SKM-1 treated with dmso at 0.1 percent for 144 hours (cell line): ENCODE data around the gene LTBP1.

ENCODE experiments used
- DNase-seq: peaks from one replicate; lab custom pipeline; 2025; ENCODE audit not compliant: unreplicated experiment; lab: John Stamatoyannopoulos, UW

The LTBP1 gene

DNA sequence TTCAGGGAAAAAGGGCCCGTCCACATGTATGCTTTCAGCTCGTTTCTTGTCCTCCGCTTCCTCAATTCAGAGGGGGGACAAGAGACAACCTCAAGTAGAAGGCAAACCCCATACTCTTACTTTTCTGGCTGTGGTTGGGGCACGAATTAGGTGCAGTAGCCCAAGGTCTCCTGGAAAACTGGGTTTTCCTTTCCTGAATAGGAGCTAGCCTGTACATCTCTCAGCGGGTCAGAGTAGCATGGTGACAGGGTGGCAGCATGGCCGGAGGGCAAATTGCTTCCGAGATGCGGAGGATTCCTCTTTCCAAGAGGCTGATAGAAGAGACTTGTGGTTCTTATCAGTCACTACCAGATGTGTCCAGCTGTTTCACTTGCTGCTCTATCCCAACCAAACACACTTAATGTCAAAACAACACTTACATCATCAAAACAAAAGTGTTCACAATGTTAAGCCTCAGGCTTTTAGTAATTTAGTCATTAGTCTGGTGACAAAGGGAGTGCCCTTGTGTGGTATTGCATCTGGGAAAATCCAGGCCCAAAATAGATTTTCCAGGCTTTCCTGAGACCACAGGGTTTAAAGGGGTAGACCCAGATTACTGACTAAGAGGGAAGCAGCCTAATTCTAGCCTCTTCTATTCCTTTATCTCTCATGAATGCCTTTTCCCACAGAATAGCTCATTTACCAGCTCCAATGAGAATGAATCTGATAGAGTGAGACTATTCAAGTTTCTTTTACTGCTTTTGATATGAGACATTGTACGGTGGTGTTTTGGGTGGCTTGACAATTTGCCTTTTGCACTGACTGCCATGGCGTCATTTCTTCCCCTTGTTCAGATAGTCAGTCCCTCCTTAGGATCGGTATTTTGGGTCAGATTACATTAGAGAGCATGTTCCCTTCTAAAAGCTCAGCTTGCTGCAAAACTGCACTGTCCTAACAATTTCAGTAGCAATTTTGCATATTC, 162.0 kb downstream of the LTBP1 start:
- no peak for DNase-seq

DNA sequence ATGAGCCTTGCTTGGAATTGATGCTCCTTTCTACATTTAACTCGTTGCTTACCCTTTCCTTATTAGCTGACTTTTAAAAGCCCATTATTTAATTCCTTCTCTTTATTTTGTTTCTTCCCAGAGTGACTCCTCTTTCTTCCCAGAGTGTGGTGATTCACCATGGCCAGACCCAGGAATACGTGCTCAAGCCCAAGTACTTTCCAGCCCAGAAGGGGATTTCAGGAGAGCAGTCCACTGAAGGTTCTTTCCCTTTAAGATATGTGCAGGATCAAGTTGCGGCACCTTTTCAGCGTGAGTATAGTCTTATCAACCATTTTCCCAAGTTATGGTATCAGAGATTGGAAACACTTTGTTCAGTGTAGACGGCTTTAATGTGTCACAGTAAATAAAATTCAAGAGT, 163.7 kb downstream of the LTBP1 start:
- DNase-seq = no peak

DNA sequence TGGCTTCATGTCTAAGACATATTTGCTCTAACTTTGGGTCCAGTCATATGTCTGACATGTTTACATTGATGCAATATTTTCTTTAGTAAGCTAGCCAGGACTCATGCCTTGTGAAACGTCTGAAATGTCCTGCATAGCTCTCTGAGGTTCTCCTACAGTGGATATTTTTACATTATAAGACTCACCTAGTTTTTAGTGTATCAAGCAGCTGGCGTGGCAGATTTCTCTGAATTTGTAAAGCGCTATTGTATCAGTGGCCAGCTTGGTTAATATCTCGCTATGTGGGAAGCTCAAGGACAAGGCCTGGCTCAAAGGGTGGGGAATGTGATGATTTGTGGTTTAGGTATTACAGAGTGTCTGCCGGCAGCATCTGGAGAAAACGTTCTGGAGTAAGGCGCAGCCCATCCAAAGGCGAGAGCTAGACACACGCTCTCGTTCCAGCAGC, 164.3 kb downstream of the LTBP1 start:
- no peak for DNase-seq

DNA sequence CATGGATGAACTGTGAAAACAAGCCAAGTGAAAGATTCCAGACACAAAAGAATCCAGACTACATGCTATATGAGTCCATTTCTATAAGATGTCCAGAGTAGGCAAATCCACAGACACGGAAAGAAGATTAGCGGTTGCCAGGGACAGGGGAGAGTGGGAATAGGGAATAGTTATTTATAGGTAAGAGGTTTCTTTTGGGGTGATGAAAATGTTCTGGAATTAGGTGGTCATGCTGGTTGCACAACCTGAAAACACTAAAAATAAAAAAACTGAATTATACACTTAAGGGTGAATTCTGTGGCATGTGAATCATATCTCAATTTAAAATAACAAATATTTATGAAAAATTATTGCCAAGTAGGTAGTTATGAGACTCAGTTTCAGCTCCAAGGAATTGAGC, 168.4 kb downstream of the LTBP1 start:
- DNase-seq = no peak

DNA sequence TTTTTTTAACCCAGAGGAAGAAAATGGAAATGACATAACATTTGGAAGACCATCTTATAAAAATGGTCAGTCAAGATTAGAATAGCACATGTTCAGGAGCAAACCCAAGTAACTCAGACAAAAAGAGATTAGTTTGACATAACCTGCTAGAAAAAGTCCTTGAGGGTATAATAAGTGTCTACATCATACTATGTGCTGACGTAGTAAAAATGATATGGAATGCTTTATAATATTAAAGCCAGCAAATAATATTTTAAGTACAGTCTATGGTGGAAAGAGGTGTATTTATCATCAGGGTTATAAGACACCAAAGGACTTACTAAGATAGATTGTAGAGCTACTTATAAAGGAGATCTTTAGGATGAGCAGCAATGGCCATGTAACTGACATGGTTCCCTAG, 169.0 kb downstream of the LTBP1 start:
- no peak for DNase-seq

DNA sequence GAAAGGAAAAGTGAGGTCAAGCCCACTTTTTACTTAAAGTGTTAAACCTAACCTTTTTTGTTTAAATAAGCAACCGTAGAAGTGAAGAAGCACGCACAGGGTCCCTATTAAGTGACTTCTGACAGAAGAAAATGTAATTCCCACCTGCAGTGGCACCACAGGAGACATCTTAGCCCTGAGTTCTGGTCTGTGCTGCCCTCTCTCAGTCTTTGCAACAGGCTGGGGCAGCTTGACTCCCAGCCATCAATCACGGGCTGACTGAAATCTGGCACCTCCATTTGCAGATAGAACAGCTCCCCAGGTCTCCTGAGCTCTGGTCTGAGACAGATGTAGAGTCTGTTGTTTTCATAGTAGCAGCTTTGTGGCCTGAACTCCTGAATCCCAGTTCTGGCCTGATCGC, 170.0 kb downstream of the LTBP1 start:
- no peak for DNase-seq

DNA sequence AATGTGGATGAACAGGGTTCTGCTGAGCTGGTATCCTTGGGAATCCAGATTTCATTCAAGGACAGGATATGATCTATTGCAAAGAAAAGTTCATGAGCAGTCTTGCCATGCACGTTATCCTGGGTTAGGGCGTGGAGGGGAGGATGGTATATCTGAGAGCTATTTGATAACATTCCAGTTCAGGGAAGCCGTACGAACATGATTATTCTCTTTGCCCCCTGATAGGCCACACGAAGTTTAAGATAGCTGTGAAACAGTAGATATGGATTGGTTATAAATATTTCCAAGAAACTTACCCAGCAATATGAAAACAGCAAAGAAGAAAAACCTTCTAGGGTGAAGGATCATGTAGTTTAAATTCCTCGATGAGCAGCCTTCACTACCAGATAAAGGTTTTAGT, 171.9 kb downstream of the LTBP1 start:
- no peak for DNase-seq

DNA sequence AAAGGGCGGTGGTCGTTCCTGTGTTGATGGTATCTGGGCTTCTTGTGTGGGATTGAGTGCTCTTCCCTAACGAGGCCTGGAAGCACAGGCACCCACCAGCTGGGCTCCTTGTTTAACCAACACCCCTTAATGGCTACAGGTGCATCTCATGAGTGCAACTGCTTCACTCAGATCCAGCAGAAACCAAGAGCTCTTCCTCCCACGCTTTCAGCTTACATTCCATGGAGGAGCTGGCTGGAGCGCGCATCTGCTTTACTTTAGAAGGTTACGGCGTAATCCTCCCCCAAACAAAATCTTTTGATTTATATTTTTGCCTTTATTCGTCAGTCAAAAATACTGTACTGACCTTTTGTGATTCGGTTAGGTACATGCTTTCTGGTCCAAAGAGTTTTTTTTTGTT, 174.7 kb downstream of the LTBP1 start:
- no peak for DNase-seq

DNA sequence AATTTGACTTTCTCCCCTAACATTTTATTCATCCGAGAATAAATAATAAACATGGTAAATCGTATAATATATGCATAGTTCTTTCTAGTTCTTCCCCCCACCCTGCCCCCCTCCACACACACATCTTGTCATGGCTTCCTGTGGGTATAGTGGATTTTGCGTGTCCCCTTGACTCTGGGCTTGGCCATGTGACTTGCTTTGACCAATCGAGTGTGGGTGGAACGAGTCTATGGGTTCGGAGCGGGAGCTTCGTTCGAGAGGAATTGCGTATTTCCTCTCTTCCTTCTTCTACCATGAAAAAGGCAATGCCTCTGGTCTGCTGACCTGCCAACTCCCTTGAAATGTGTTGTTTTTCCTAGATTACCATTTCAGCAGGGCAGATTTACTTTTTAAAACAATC, 175.2 kb downstream of the LTBP1 start:
- DNase-seq = no peak

DNA sequence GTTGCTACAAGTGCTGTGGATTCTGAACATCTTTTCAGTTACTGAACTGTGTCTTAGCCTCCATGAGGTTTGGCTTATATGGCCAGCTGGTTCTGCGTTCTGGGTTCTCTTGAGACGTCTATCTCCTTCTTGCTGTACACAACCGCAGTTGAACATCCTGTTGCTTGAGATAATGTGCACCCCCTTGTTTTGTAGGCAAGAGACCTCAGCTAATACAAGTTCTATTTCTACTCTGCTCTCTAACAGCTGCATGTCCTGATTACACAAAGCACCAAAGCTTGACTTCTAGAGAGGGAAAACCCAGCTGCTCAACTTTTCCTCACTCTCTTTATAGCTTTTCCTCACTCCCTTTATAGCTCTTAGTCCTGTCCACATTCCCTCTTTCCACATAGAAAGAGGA, 176.0 kb downstream of the LTBP1 start:
- DNase-seq = no peak

DNA sequence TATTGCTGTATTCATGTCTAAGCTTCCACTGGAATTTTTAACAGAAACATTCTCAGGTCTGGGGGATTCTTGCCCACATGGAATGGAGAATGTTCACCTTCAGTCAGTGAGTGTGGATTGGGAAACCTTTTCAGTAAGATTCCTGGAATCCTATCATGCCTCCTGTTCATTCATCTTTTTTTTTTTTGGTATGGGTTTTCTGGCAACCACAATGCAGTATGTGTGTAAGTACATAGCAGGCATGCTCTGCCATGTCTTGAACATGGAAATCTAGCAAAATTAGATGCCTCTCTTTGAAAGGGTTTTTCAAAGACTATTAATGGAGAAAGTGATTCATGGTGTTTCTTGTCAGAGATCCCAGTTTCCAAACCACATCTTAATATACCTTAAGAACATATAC, 176.5 kb downstream of the LTBP1 start:
- DNase-seq = no peak

DNA sequence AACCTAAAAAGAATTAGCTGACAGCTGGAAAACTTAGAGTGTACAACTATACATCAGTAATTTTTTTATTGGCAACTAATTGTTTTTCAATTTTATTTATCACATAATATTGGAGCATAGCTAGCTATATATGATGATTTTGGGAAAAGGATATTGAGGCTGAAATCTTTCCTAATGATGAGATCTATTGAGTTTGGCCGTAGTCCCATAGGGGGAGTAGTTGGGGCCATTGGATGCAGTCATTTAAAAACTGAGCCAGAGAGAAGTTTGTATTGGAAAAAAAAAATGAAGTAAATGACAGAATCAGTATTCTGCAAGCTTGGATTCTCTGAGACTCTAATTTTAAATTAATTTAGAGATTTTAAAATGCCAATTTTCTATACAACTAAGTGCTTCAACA, 179.8 kb downstream of the LTBP1 start:
- DNase-seq = no peak

DNA sequence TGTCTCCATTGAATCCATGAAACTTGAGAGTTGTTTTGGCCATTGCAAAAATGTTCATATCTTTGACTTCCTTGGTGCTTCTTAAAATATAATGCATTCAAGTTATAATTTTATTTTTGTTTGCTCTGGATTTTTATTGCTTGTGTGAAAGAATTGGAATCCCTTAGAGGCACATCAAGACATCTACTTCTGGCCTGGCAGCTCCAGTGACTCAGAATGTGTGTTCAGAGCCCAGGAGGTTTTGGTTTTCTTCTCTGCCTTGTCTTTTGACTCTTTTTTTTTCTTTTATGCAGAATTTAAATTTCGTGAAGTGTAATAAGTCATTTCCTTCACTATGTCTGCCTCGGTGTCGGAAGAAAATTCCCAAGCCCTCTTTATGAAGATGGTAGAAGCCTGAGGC, 180.2 kb downstream of the LTBP1 start:
- no peak for DNase-seq

DNA sequence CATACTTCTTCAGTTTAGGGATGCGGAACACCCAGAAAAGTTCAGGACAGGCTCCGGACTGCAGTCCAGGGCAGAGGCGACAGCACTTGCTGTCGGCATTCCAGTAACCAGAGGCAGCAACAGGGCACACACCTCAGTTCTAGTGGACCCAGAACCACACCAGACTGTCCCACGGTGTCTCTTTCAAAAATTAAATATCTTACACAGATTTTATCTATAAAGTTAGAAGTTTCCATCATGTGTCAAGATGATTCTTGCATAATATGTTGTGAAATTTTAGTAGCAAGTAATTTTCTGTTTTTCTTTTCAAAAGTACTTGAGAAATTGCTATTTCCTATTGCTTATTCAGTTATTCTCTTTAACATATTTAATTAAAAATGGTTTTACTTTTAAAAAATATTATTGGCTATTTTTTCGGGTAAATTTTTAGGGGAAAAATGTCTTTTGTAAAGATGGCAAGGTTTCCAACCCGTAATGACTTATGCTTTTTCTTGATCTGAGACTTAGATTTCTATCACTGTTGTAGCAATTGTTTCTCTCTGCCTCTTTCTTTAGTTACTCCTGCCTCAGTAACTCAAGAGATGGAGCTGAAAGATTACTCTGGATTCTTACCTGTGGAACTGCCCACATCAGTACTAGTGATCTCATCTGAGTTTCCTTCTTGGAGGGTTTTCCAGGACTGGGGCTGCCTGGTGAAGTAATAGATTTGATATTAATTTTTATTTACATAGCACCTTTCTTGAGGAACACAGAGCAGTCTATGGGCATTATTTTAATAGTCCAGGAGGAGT, 182.7 kb downstream of the LTBP1 start:
- DNase-seq = no peak

DNA sequence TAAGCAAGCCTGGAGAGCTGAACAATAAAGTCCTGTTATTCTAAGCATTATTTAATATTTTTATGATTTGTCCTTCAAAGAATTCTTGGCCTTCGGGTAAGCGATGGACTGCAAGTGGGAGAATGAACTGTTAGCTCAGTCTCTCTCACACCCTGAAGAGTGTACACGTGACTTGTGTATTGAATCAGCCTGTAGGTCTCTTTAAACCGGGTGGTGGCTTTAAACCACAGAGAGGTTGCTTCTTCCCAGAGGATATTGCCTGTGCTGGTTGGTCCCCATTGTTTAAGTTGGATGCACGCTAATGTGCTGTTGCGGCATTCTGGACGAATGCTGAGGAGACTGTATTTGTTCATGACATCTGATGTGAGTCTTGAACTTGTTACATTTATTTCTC, 183.3 kb downstream of the LTBP1 start:
- DNase-seq = no peak

DNA sequence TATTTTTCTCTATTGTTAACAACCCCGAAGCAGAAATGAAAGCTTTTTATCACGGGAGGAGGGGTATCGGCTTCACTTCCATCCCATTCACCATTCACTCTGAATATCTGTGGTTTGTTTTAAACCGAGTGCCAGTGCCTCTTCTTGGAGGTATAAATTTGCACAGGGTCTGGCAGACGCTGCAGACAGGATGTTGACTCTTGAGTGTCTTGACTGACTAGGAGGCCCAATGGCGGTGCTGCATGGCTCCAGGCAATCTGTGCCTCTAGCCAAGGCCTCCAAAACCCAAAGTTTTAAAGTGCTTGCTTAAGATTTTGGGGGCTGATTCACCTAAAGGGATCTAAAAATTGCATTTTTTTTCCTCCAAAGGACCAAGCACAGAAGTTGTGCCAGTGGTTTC, 183.8 kb downstream of the LTBP1 start:
- DNase-seq = no peak

DNA sequence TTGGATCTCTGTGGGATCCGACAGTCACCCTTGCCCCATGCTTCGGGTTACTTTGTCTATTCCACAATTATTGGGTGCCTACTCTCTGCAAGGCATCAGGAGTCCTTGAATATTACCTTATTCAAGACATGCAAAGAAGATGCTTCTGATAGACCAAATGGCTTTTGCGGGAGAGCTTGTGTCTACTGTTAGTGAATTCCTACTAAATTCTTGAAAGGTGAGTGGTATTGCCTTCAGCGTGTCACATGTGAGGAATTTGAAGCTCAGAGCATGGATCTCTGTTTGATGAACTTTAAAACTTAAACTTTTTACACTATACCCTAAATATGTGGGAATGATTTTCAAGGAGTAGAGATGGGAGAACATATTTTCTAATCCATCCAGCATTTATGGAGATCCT, 184.4 kb downstream of the LTBP1 start:
- DNase-seq = no peak

DNA sequence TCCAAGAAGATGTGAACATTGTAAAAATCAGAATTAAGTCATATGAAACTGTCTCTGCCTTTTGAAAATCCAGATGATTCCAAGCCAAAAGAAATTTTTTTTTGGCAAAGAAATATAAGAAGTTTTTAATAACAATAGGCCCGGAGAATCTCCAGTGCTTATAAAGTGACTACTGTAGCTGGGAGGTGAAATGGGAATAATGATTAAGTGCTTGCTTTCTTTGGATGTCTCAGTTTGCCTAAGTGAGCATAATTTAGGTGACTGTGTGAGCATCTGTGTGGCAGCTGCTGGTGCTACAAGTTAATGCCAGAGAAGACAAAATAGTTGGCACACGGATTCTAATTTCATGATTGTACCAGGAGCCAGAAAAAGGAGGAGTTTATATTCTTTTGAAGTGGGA, 185.0 kb downstream of the LTBP1 start:
- no peak for DNase-seq

DNA sequence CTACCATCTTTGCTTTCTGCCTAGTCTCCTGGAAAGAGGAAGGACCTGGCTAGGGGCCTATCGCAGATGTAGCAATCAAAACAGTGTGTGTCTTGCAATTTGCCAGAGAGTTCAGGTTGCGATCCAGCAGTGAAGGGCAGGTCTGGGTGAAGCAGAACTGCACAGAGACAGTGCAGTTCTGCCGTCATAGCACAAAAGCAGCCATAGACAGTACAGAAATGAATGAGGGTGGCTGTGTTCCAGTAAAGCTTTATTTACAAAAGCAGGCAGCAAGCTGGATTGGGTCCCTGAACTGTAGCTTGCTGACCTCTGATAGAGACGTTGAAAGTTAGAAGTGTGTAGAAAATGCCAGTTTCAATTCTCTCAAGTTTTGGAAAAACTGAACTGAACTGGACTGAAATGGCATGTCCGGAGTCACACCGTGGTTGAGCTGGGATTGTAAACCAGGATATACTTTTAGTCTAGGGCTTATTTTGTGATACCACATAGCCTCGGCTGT, 186.8 kb downstream of the LTBP1 start:
- peak; percentile 62 for DNase-seq

DNA sequence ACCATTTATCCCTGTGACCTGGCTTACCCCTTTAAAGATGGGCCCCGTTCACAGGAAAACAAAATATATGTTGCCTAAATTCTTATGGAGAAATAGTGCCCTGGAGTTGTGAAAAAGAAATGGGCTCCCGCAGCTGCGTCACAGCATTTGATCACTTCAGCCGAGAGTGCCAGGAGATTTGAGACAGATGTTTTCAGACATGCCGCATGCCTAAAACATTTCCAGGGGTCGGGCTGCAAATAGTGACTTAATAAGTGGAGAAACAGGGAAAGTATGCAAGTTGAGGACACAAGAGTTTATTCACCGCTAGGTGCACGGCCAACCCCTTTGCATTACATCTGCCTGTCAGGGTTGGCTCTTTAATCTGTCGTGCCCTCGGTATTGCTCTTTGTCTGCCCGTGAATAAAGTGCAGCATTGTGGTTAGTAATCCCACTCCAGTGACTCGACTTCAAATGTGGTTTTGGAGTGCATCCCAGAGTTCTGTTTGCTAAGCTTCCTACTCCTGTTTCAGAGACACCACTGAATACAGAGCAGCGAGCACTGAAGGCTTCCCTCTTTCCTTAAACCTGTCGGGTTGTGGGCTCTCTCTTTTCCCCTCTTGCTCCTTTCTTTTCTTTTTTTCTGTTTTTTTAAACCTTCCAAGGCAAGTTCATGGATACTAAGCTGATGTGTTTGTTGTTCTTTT, 187.5 kb downstream of the LTBP1 start:
- DNase-seq = no peak

DNA sequence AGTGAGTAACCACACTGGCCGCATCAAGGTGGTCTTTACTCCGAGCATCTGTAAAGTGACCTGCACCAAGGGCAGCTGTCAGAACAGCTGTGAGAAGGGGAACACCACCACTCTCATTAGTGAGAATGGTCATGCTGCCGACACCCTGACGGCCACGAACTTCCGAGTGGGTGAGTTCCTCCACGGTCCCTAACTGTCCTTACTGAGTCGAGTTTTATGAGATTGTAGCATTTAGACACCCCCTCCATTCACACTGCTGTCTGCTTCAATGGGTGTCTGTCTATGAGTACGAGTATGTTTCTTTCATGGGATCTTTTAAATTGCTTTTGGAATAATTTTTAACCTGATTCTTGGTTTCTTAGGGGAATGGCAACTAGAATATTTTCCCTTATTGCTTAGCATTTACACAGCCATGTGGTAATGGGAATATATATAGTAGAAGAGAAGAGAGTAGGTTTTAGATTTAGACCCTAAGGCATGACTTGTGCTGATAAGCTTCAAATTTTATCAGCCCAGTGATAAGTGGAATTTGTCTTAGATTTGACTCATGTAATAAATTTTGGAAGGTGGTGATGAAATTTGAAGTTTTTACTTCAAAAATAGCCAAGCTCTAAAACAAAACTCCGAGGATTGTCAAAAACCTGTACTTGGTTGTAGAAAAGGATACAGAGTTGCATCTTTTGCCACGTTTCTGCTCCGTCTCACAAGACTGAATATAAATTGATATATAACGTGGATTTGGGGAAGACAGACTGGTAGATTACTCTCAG, 188.2 kb downstream of the LTBP1 start:
- no peak for DNase-seq
